Esophagus squamous epithelium (tissue), 5 donors: ENCODE data around the gene NSMCE4A. TPM values are rescaled to one million over a fixed set of nuclear protein-coding genes. Genes with fewer than 3 reads are reported as not detected.
"Not testable (repeated sequence)": the region's sequence is repeated elsewhere in the genome, so short reads cannot be mapped to it uniquely, and the experiment has no call there.

ENCODE experiments used
- DNase-seq: peaks from one replicate; lab custom pipeline; 2025; lab: John Stamatoyannopoulos, UW
- H3K27ac ChIP-seq, 4 donors: fragments of 200-600 bp; sonication (generic); one replicate each; pipeline ENCODE4 v1.5.1; 2016 to 2019; ENCODE audit warnings: mild to moderate bottlenecking in 1 of 4
- H3K27me3 ChIP-seq, 4 donors: fragments of 200-600 bp; sonication (generic); 1 replicate in 3 of 4; 2 replicates in 1 of 4; pipeline versions ENCODE4 v1.5.1 to v1.6.0; 2017 to 2021; ENCODE audit warnings: antibody characterized with exemption in 1 of 4
- H3K36me3 ChIP-seq, 3 donors: fragments of 200-600 bp; sonication (generic); one replicate each; pipeline ENCODE4 v1.5.1; 2016 to 2019
- H3K4me1 ChIP-seq, 3 donors: fragments of 200-600 bp; sonication (generic); one replicate each; pipeline ENCODE4 v1.5.1; 2017 to 2019
- H3K4me3 ChIP-seq, 4 donors: fragments of 200-600 bp; sonication (generic); 1 replicate in 3 of 4; 2 replicates in 1 of 4; pipeline ENCODE4 v1.5.1; 2016 to 2019; ENCODE audit warnings: mild to moderate bottlenecking in 2 of 4, moderate library complexity in 1 of 4
- H3K9me3 ChIP-seq, 3 donors: fragments of 200-600 bp; sonication (generic); one replicate each; pipeline ENCODE4 v1.5.1; 2016 to 2019
- POLR2A ChIP-seq, 4 donors: fragments of 450-650 bp; IDR thresholded peaks; one replicate each; pipeline ENCODE4 v1.6.1; 2017; ENCODE audit warnings: antibody characterized with exemption in 4 of 4, mild to moderate bottlenecking in 4 of 4, moderate library complexity in 3 of 4
- WGBS, 2 donors: methylation state at CpG; one replicate each; pipeline ENCODE4 v1.1.5; 2018; 5-methylcytosine and 5-hydroxymethylcytosine counted together
- intact Hi-C: fragments of 100-400 bp; cut with DNase I; formaldehyde crosslinking; loops from one replicate; pipeline ENCODE4 v1.15.0; 2022
- total RNA-seq, 4 donors: library from RNA; depleted of rRNA; stranded (reverse); fragments of >200 nt; gene quantifications; one replicate each; pipeline ENCODE4 v1.1.0, GENCODE V29; 2016
- TF ChIP-seq, protein P1 (sequence below), 6 experiments: fragments of 450-650 bp in 4 of 6; fragments of 200-600 bp in 2 of 6; sonication (generic) in 2 of 6; IDR thresholded peaks; one replicate each; pipeline ENCODE4 v1.5.1; 2016 to 2019; ENCODE audit warnings: antibody characterized with exemption in 6 of 6, mild to moderate bottlenecking in 4 of 6, moderate library complexity in 4 of 6
- donor health status: DM: yes; HTN: yes; CAD: no.

The NSMCE4A gene
- total RNA-seq, 4 donors from 2014 or later = 37.0 to 83.2 (median 41.5) TPM

DNA sequence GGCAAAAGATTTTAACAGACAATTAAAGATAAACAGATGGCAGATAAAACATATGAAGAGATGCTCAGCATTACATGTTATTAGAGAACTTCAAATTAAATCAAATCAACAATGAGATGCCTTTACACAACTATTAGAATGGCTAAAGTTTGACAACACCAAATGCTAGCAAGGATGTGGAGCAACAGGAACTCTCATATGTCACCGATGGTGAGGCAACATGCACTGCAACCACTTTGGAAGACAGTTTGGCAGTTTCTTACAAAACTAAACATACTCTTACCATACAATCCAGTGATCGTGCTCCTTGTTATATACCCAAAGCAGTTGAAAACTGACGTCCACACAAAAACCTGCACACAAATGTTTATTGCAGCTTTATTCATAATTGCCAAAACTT lies 33.5 kb downstream of the NSMCE4A start:
- H3K9me3 ChIP-seq = no peaks in the 10 kb centered on the region
- no peaks in the 10 kb centered on the region for H3K36me3 ChIP-seq
- H3K4me1 ChIP-seq = peaks cover 0 to 8% (median 0%) of the 10 kb centered on the region in 3 donors
- whole genome bisulfite sequencing, 2 donors = 78 to 86% methylated on average over 3 of the region's 3 CpGs
- H3K27ac ChIP-seq = no peak overlapping the region
- TF ChIP-seq, protein P1, sequence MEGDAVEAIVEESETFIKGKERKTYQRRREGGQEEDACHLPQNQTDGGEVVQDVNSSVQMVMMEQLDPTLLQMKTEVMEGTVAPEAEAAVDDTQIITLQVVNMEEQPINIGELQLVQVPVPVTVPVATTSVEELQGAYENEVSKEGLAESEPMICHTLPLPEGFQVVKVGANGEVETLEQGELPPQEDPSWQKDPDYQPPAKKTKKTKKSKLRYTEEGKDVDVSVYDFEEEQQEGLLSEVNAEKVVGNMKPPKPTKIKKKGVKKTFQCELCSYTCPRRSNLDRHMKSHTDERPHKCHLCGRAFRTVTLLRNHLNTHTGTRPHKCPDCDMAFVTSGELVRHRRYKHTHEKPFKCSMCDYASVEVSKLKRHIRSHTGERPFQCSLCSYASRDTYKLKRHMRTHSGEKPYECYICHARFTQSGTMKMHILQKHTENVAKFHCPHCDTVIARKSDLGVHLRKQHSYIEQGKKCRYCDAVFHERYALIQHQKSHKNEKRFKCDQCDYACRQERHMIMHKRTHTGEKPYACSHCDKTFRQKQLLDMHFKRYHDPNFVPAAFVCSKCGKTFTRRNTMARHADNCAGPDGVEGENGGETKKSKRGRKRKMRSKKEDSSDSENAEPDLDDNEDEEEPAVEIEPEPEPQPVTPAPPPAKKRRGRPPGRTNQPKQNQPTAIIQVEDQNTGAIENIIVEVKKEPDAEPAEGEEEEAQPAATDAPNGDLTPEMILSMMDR (IDR thresholded peaks at IDR 0.05) = no peak
- TF ChIP-seq POLR2A (IDR thresholded peaks at IDR 0.05) = no peak
- no peak overlapping the region for H3K4me3 ChIP-seq
- intact Hi-C loops = no loop called here
- DNase-seq = no peak
- H3K27me3 ChIP-seq = no peaks in the 10 kb centered on the region

DNA sequence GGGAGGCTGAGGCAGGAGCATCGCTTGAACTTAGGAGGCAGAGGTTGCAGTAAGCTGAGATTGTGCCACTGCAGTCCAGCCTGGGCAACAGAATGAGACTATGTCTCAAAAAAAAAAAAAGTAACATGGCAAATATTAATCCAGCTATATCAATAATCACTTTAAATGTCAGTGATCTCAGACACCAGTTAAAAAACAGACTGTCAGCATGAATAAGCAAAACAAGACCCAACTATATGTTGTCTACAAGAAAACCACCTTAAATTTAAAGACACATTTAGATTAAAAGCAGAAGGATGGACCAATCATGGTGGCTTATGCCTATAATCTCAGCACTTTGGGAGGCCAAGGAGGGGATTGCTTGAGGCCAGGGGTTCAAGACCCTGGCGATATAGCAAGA lies 38.7 kb downstream of the NSMCE4A start:
- Histone ChIP-seq H3K4me3 (no peak overlapping the region), H3K27me3 (no peaks in the 10 kb centered on the region), H3K27ac (no peak overlapping the region), H3K9me3 (no peaks in the 10 kb centered on the region), H3K4me1 (peaks cover 0 to 1% (median 0%) of the 10 kb centered on the region in 3 donors), H3K36me3 (no peaks in the 10 kb centered on the region)
- DNase-seq = no peak
- TF ChIP-seq, protein P1 (IDR thresholded peaks at IDR 0.05) = no peak
- no peak for TF ChIP-seq POLR2A (IDR thresholded peaks at IDR 0.05)
- intact Hi-C loops = no loop called here
- 89 to 100% methylated on average over 1 to 2 of the region's 2 CpGs for WGBS, 2 donors

DNA sequence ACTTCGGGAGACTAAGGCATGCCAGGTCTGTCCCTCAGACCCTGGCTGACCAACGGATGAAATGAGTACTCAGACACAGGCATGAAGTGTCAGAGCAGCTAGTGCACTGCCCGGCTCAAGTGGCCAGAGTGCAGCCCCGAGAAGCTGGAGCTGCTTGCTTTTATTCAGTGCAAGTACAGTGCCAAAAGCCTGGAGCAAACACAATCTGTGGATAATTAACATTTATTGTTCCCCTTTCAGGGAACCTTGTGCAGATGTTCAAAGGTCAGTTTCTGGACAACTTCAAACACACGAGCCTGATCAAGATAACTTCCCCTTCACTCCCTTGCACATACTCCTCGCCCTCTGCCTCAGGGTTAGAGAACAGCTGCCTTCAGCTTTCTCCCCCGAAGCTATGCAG lies 39.3 kb downstream of the NSMCE4A start:
- Histone ChIP-seq H3K27me3 (no peaks in the 10 kb centered on the region), H3K27ac (no peak overlapping the region), H3K4me1 (peaks cover 0 to 7% (median 2%) of the 10 kb centered on the region in 3 donors), H3K4me3 (no peak overlapping the region), H3K9me3 (no peaks in the 10 kb centered on the region), H3K36me3 (no peaks in the 10 kb centered on the region)
- TF ChIP-seq, protein P1 (IDR thresholded peaks at IDR 0.05) = no peak
- TF ChIP-seq POLR2A (IDR thresholded peaks at IDR 0.05) = no peak
- intact Hi-C loops = no loop called here
- no peak for DNase-seq
- 53 to 55% methylated on average over 6 to 7 of the region's 7 CpGs for WGBS, 2 donors

DNA sequence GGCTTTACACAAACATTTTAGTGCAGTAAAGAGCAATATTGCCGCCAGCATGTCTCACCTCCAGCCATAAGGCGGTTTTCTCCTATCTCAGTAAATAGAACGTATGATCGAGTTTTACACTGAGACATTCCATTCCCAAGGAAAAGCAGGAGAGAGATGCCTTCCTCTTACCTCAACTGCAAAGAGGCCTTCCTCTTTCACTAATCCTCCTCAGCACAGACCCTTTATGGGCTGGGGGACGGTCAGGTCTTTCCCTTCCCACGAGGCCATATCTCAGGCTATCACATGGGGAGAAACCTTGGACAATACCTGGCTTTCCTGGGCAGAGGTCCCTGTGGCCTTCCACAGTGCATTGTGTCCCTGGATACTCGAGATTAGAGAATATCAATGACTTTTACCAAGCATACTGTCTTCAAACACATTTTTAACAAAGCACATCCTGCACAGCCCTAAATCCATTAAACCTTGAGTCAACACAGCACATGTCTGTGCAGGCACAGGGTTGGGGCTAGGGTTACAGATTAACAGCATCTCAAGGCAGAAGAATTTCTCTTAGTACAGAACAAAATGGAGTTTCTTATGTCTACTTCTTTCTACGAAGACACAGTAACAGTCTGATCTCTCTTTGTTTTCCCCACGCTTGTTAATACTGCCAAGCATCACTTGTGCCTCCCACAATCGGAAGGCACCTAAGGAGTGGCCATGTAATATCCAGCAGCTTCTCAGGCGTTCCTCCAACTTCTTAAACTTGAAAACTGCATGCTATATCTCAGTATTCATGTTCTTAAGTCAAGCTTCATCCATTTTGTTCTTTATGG lies 44.5 kb downstream of the NSMCE4A start:
- DNase-seq, intact Hi-C loops, H3K4me3 ChIP-seq, H3K9me3 ChIP-seq, H3K36me3 ChIP-seq, H3K27me3 ChIP-seq: not testable (repeated sequence)
- peaks cover 6 to 44% (median 18%) of the 10 kb centered on the region in 3 donors for H3K4me1 ChIP-seq
- 53 to 55% methylated on average over 11 of the region's 11 CpGs for WGBS, 2 donors
- H3K27ac ChIP-seq = peak overlapping the region in 3 of 4 donors; percentile 4 to 100 (median 39)

DNA sequence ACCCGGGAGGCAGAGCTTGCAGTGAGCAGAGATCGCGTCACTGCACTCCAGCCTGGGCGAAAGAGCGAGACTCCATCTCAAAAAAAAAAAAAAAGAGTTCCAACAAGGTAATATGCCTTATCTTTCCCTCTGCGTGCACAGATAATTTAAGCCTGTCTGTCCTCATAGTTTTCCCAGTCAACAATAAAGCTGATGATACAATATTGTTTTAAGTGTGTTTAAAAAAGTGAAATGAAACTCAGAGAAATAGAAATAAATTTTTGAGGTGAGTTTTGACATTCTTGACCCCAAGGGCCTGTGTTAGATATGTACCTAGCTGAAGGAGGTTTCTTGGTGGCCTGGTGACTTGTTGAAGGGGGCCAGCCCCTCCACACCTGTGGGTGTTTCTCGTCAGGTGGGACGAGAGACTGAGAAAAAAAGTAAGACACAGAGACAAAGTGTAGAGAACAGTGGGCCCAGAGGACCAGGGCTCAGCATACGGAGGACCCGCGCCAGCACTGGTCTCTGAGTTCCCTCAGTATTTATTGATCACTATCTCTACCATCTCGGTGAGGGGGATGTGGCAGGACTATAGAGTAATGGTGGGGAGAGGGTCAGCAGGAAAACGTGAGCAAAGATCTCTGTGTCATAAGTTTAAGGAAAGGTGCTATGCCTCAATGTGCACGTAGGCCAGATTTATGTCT lies 45.3 kb downstream of the NSMCE4A start:
- DNase-seq, intact Hi-C loops, H3K4me3 ChIP-seq, H3K9me3 ChIP-seq, H3K27me3 ChIP-seq, H3K36me3 ChIP-seq: not testable (repeated sequence)
- 80 to 84% methylated on average over 14 of the region's 14 CpGs for WGBS, 2 donors
- Histone ChIP-seq H3K27ac (peak overlapping the region in 3 of 4 donors; percentile 4 to 100 (median 39)), H3K4me1 (peaks cover 6 to 50% (median 18%) of the 10 kb centered on the region in 3 donors)

DNA sequence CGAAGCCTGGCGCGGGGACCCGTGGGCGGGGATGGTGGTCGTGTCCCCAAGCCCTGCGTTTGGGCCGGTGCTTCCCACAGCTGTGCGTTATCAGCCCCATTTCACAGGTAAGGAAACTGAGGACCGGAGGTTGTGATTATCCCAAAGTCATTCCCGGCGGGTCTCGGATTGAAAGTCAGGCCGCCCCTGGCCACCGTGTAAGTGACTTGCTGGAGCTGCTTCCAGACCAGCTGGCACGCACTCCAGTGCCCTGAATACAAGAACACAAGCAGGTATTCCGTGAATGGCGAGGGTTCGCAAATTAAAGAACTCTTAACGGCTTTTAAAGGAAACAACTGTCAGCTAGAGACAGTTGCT lies 46.5 kb downstream of the NSMCE4A start:
- TF ChIP-seq, protein P1 (IDR thresholded peaks at IDR 0.05) = no peak
- TF ChIP-seq POLR2A (IDR thresholded peaks at IDR 0.05) = no peak
- intact Hi-C loops = no loop called here
- Histone ChIP-seq H3K27me3 (no peaks in the 10 kb centered on the region), H3K9me3 (no peaks in the 10 kb centered on the region), H3K4me1 (peaks cover 6 to 52% (median 18%) of the 10 kb centered on the region in 3 donors), H3K27ac (peak overlapping the region; percentile 95 to 100 (median 98)), H3K36me3 (peaks cover 0 to 2% (median 0%) of the 10 kb centered on the region in 3 donors), H3K4me3 (peak overlapping the region; percentile 71 to 99 (median 96))
- WGBS, 2 donors = 0 to 5% methylated on average over 4 to 8 of the region's 20 CpGs
- DNase-seq = no peak
